IPS-NIHi7 (cell line): ENCODE data around the gene CFAP119.
A peak's percentile ranks its signal among the peaks of the same experiment; 100 is the strongest.

Source experiments
- DNase-seq: peaks from one replicate; pipeline ENCODE4 v3.0.0; 2012; ENCODE audit warnings: mixed read lengths; ENCODE audit errors: extremely low spot score

The CFAP119 gene

GRCh38 chr16:30782486-30783279 lies 20.8 kb upstream of the CFAP119 start:
- DNase-seq, result no peak

- DNase-seq, result no peak
Measured at GRCh38 chr16:30780549-30780948, 18.7 kb upstream of the CFAP119 start.

GRCh38 chr16:30780021-30780420 lies 18.2 kb upstream of the CFAP119 start:
- no peak for DNase-seq

GRCh38 chr16:30779596-30779995 lies 17.7 kb upstream of the CFAP119 start:
- no peak for DNase-seq

- DNase-seq, result peak; percentile 58
Measured at GRCh38 chr16:30778549-30779244, 16.8 kb upstream of the CFAP119 start.

- DNase-seq, result no peak
Measured at GRCh38 chr16:30777591-30778297, 15.9 kb upstream of the CFAP119 start.

GRCh38 chr16:30775392-30776188 lies 13.7 kb upstream of the CFAP119 start:
- peak; percentile 96 for DNase-seq

GRCh38 chr16:30775131-30775391 lies 13.2 kb upstream of the CFAP119 start:
- DNase-seq, result no peak

GRCh38 chr16:30774367-30775130 lies 12.7 kb upstream of the CFAP119 start:
- DNase-seq, result no peak

- no peak for DNase-seq
Measured at GRCh38 chr16:30773826-30774225, 12.0 kb upstream of the CFAP119 start.

GRCh38 chr16:30771726-30772125 lies 9.9 kb upstream of the CFAP119 start:
- no peak for DNase-seq

GRCh38 chr16:30769379-30770089 lies 7.7 kb upstream of the CFAP119 start:
- DNase-seq, result no peak

- DNase-seq, result no peak
Measured at GRCh38 chr16:30768583-30769181, 6.8 kb upstream of the CFAP119 start.

GRCh38 chr16:30767767-30768465 lies 6.1 kb upstream of the CFAP119 start:
- DNase-seq, result no peak

- no peak for DNase-seq
Measured at GRCh38 chr16:30766933-30767284, 5.0 kb upstream of the CFAP119 start.

GRCh38 chr16:30766206-30766932 lies 4.5 kb upstream of the CFAP119 start:
- DNase-seq, result no peak

GRCh38 chr16:30764816-30765465 lies 3.1 kb upstream of the CFAP119 start:
- no peak for DNase-seq

GRCh38 chr16:30764086-30764485 lies 2.2 kb upstream of the CFAP119 start:
- no peak for DNase-seq
